H1 (cell line): ENCODE results near the gene HS6ST2. TPM values are rescaled to one million over a fixed set of nuclear protein-coding genes. Genes with fewer than 3 reads are reported as not detected.

Experiments
- CTCF ChIA-PET: fragments of 300-600 bp; sonication (Branson Sonifier 250); formaldehyde crosslinking; loops from one replicate; lab custom pipeline; 2021; ENCODE audit not compliant: partially characterized antibody; lab: Charles Lee
- POLR2A ChIA-PET: fragments of 300-600 bp; sonication (Branson Sonifier 250); formaldehyde crosslinking; loops from one replicate; lab custom pipeline; 2021; ENCODE audit warnings: inconsistent platforms; ENCODE audit not compliant: partially characterized antibody; lab: Charles Lee
- DNase-seq, 2 experiments: peaks; one replicate each; pipeline versions ENCODE4 v3.0.0 to v3.0.0-alpha.2; 2010 to 2022; ENCODE audit warnings: low spot score in 2 of 2, low read depth in 1 of 2, mixed read lengths in 1 of 2
- FAIRE-seq: peaks from 2 replicates; lab custom pipeline; 2011; peaks lifted over from hg19 to GRCh38; lab: Jason Lieb, UNC
- H2AFZ ChIP-seq: 2 replicates; pipeline ENCODE4 v1.8.1; 2012; ENCODE audit warnings: low read length, inconsistent platforms
- H2AK5ac ChIP-seq: 2 replicates; pipeline ENCODE4 v1.6.1; 2013; ENCODE audit warnings: low read depth, low read length
- H2BK120ac ChIP-seq: replicated peaks from 2 replicates; pipeline ENCODE3; 2013; ENCODE audit warnings: low read depth, low read length, inconsistent platforms
- H2BK12ac ChIP-seq: 2 replicates; pipeline ENCODE4 v1.6.1; 2013; ENCODE audit warnings: low read depth, low read length
- H2BK15ac ChIP-seq: 2 replicates; pipeline ENCODE4 v1.6.1; 2013; ENCODE audit warnings: low read length
- H2BK20ac ChIP-seq: 2 replicates; pipeline ENCODE4 v1.6.1; 2013; ENCODE audit warnings: low read length
- H2BK5ac ChIP-seq: 2 replicates; pipeline ENCODE4 v1.6.1; 2013; ENCODE audit warnings: low read depth, low read length
- H3K14ac ChIP-seq: 2 replicates; pipeline ENCODE4 v1.6.1; 2013; ENCODE audit warnings: inconsistent platforms; ENCODE audit not compliant: insufficient read length
- H3K18ac ChIP-seq: 2 replicates; pipeline ENCODE4 v1.6.1; 2013; ENCODE audit warnings: low read length; ENCODE audit errors: extremely low read depth
- H3K23ac ChIP-seq: 2 replicates; pipeline ENCODE4 v1.6.1; 2013; ENCODE audit warnings: inconsistent platforms; ENCODE audit not compliant: insufficient read length
- H3K23me2 ChIP-seq: 2 replicates; pipeline ENCODE4 v1.6.1; 2013; ENCODE audit warnings: low read depth, low read length
- H3K27ac ChIP-seq: 2 replicates; pipeline ENCODE4 v1.6.1; 2011; ENCODE audit warnings: low read depth, low read length, inconsistent platforms
- H3K27me3 ChIP-seq, 4 experiments: replicated peaks in 1 of 4; 1 replicate in 1 of 4; 2 replicates in 3 of 4; pipeline versions ENCODE4 v1.6.1 to v1.8.1; 2011 to 2013; ENCODE audit warnings: low read length in 3 of 4, mild to moderate bottlenecking in 3 of 4, inconsistent platforms in 2 of 4, mixed read lengths in 2 of 4, moderate library complexity in 1 of 4; ENCODE audit not compliant: control insufficient read depth in 3 of 4, insufficient read depth in 3 of 4; ENCODE audit errors: extremely low read depth in 1 of 4
- H3K36me3 ChIP-seq, 4 experiments: 2 replicates each; pipeline versions ENCODE4 v1.6.1 to v1.8.1; 2011 to 2013; ENCODE audit warnings: mild to moderate bottlenecking in 4 of 4, low read length in 3 of 4, moderate library complexity in 2 of 4, control low read depth in 1 of 4, inconsistent platforms in 1 of 4; ENCODE audit not compliant: insufficient read depth in 4 of 4, control insufficient read depth in 2 of 4
- H3K4ac ChIP-seq: replicated peaks from 2 replicates; pipeline ENCODE3; 2013; ENCODE audit warnings: low read length, low read depth, mixed read lengths, inconsistent platforms; ENCODE audit not compliant: insufficient read length
- H3K4me1 ChIP-seq, 4 experiments: replicated peaks in 1 of 4; 1 replicate in 1 of 4; 2 replicates in 3 of 4; pipeline versions ENCODE4 v1.6.1 to v1.8.1; 2011 to 2013; ENCODE audit warnings: low read length in 3 of 4, inconsistent platforms in 2 of 4, mixed read lengths in 1 of 4; ENCODE audit not compliant: insufficient read depth in 4 of 4, control insufficient read depth in 3 of 4
- H3K4me2 ChIP-seq, 2 experiments: 2 replicates each; pipeline versions ENCODE4 v1.6.1 to v1.8.1; 2011 to 2013; ENCODE audit warnings: low read depth in 2 of 2, low read length in 2 of 2, control low read depth in 1 of 2, inconsistent platforms in 1 of 2, mild to moderate bottlenecking in 1 of 2; ENCODE audit not compliant: insufficient read depth in 1 of 2
- H3K4me3 ChIP-seq, 4 experiments: fragments of 200-600, 300-600 bp in 1 of 4; sonication (generic), shearing (Covaris generic), sonication (Bioruptor Twin) in 1 of 4; 2 replicates each; pipeline versions ENCODE4 v1.5.1 to v1.8.1; 2011 to 2016; ENCODE audit warnings: low read length in 4 of 4, low read depth in 3 of 4, control low read depth in 2 of 4, inconsistent platforms in 2 of 4, mild to moderate bottlenecking in 2 of 4, mixed read lengths in 1 of 4, moderate library complexity in 1 of 4; ENCODE audit not compliant: insufficient read depth in 2 of 4; ENCODE audit errors: extremely low read depth in 1 of 4
- H3K56ac ChIP-seq: replicated peaks from 2 replicates; pipeline ENCODE3; 2013; ENCODE audit warnings: low read depth, mild to moderate bottlenecking, mixed read lengths, low read length, inconsistent platforms; ENCODE audit not compliant: insufficient read length
- H3K79me1 ChIP-seq: 2 replicates; pipeline ENCODE4 v1.6.1; 2013; ENCODE audit warnings: low read depth, low read length, control low read depth
- H3K79me2 ChIP-seq, 2 experiments: 2 replicates each; pipeline versions ENCODE4 v1.6.1 to v1.8.1; 2012 to 2013; ENCODE audit warnings: low read length in 2 of 2, mild to moderate bottlenecking in 2 of 2, inconsistent platforms in 1 of 2; ENCODE audit not compliant: insufficient read depth in 2 of 2, control insufficient read depth in 1 of 2
- H3K9ac ChIP-seq, 4 experiments: replicated peaks in 1 of 4; 1 replicate in 1 of 4; 2 replicates in 3 of 4; pipeline versions ENCODE4 v1.6.1 to v1.8.1; 2011 to 2013; ENCODE audit warnings: low read depth in 3 of 4, low read length in 3 of 4, control low read depth in 2 of 4, mild to moderate bottlenecking in 2 of 4, moderate library complexity in 2 of 4, inconsistent platforms in 1 of 4; ENCODE audit errors: extremely low read depth in 1 of 4
- H3K9me3 ChIP-seq, 2 experiments: 2 replicates each; pipeline versions ENCODE4 v1.6.1 to v1.8.1; 2012 to 2013; ENCODE audit warnings: mild to moderate bottlenecking in 2 of 2, moderate library complexity in 2 of 2, control low read depth in 1 of 2, inconsistent platforms in 1 of 2, low read depth in 1 of 2, low read length in 1 of 2, mixed read lengths in 1 of 2; ENCODE audit not compliant: insufficient read depth in 2 of 2
- H4K20me1 ChIP-seq, 2 experiments: replicated peaks in 1 of 2; 2 replicates each; pipeline versions ENCODE3 to v1.8.1; 2011 to 2013; ENCODE audit warnings: inconsistent platforms in 2 of 2, low read length in 2 of 2, mild to moderate bottlenecking in 1 of 2; ENCODE audit not compliant: insufficient read depth in 2 of 2, control insufficient read depth in 1 of 2
- H4K5ac ChIP-seq: 2 replicates; pipeline ENCODE4 v1.6.1; 2013; ENCODE audit warnings: low read length, low read depth, mixed read lengths, inconsistent platforms; ENCODE audit not compliant: insufficient read length
- H4K8ac ChIP-seq: 2 replicates; pipeline ENCODE4 v1.8.0; 2013; ENCODE audit warnings: mild to moderate bottlenecking, moderate library complexity, low read length, inconsistent platforms; ENCODE audit not compliant: insufficient read depth; ENCODE audit errors: extremely low read depth
- H4K91ac ChIP-seq: replicated peaks from 2 replicates; pipeline ENCODE3; 2013; ENCODE audit warnings: low read length, mixed read lengths, inconsistent platforms; ENCODE audit not compliant: insufficient read length
- BACH1 ChIP-seq: IDR thresholded peaks from 2 replicates; pipeline ENCODE4 v1.6.1; 2012; ENCODE audit warnings: low read length, improper control_type of control experiment
- CBX8 ChIP-seq: fragments of 300-800, 300-1000 bp; sonication (generic); IDR thresholded peaks from 2 replicates; pipeline ENCODE4 v1.7.1; 2016; ENCODE audit warnings: low read depth, low read length, borderline replicate concordance
- KDM1A ChIP-seq: fragments of 200-600, 300-600 bp; sonication (generic); IDR thresholded peaks from 2 replicates; pipeline ENCODE4 v1.7.1; 2016; ENCODE audit warnings: mild to moderate bottlenecking, low read length, borderline replicate concordance
- POLR2A ChIP-seq, 2 experiments: IDR thresholded peaks; 1 replicate in 1 of 2; 2 replicates in 1 of 2; pipeline ENCODE4 v1.6.1; 2011; ENCODE audit warnings: low read depth in 2 of 2, low read length in 2 of 2, mild to moderate bottlenecking in 2 of 2; ENCODE audit errors: control extremely low read depth in 1 of 2
- RBBP5 ChIP-seq: IDR thresholded peaks from 2 replicates; pipeline ENCODE4 v1.7.1; 2012; ENCODE audit warnings: low read depth, mild to moderate bottlenecking, inconsistent platforms, low read length, moderate library complexity, borderline replicate concordance
- SAP30 ChIP-seq: fragments of 300-600 bp; sonication (generic); IDR thresholded peaks from 2 replicates; pipeline ENCODE4 v1.7.1; 2012; ENCODE audit warnings: low read length, moderate library complexity, mild to moderate bottlenecking, inconsistent platforms; ENCODE audit not compliant: insufficient read depth, insufficient replicate concordance
- TAF7 ChIP-seq: optimal IDR thresholded peaks from 2 replicates; pipeline ENCODE3; 2011; ENCODE audit warnings: low read depth, mild to moderate bottlenecking, inconsistent platforms, low read length, moderate library complexity, borderline replicate concordance
- ZNF274 ChIP-seq: IDR thresholded peaks from 2 replicates; pipeline ENCODE4 v1.7.0; 2012; ENCODE audit warnings: low read length, borderline replicate concordance; ENCODE audit errors: extremely low read depth
- polyA plus RNA-seq, 7 experiments: library from polyadenylated mRNA; depleted of rRNA in 3 of 7; stranded (reverse) in 5 of 7; unstranded in 2 of 7; fragments of >200 nt in 5 of 7; fragments of 200-250 nt in 2 of 7; gene quantifications; 1 replicate in 5 of 7; 2 replicates in 1 of 7; 4 replicates in 1 of 7; pipeline versions ENCODE4 v1.2.1 to v1.2.3, GENCODE V29; 2011 to 2013; ENCODE audit warnings: missing spikeins in 2 of 7, mixed read lengths in 2 of 7
- total RNA-seq: library from RNA; stranded (reverse); fragmentation: NEBNext Ultra II Directional; extraction: Animal tissue kit (Norgen Biotek cat#: 25700); gene quantifications from 2 replicates; pipeline ENCODE4 v1.2.1, GENCODE V29; 2021
- TF ChIP-seq, protein P1 (sequence below): IDR thresholded peaks from 2 replicates; pipeline ENCODE4 v1.6.1; 2011; ENCODE audit warnings: low read length, improper control_type of control experiment

Gene HS6ST2
- total and polyA plus RNA-seq, 2 of the 8 experiments (the other 6 are each of a cell fraction or from before 2014, with no cell fraction given) = 3.9 TPM

DNA sequence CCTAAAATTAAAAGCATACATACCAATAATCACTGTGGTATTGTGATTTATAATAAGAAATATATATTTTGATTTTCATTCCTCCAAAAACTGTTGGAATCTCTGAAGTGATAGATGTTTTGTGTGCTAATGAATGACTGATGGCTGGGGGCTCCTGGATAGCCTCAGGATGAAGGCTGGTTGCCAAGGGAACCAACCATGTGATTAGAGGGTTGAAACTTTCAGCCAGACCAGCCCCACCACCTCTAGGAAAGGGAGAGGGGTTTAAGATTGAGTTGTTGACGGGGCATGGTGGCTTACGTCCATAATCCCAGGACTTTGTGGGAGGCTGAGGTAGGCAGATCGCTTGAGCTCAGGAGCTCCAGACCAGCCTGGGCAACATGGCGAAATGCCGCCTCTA lies 34.0 kb downstream of the HS6ST2 start (continued):
- no peak for TF ChIP-seq CBX8

DNA sequence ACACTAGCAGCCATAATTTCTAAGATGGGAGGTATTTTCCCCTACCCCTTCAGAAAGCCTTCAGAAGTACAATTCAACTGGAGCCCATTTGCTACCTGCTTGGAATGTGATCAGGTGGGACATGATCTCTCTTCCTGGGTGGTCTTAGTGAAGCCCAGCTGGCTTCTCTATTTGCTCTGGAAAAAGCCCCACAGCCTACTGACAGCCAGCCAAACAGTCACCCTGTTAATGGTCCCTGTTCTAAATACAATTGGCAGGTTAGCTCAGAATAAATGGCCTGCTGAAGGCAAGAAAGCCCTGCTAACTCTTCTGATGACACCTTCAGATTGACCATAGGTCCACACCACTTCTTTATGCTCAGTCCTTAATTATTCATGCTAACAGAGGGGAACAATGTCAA lies 39.9 kb downstream of the HS6ST2 start:
- H3K36me3 ChIP-seq = no peaks in the 10 kb centered on the region
- DNase-seq = no peak
- POLR2A ChIA-PET = no interaction called here
- no peak overlapping the region for H3K23ac ChIP-seq
- no peak overlapping the region for H2BK15ac ChIP-seq
- H4K91ac ChIP-seq = no peak overlapping the region
- H2BK20ac ChIP-seq = no peak overlapping the region
- no peak overlapping the region for H3K56ac ChIP-seq
- CTCF ChIA-PET = interaction anchor here (0.7 to 1.5 kb wide), 2 partner anchors 13 to 30 kb away, joined by 3 to 4 read pairs; no protein-coding TSS in a partner anchor
- no peaks in the 10 kb centered on the region for H3K27me3 ChIP-seq
- no peak overlapping the region for H3K14ac ChIP-seq
- no peak overlapping the region for H4K5ac ChIP-seq
- no peak for TF ChIP-seq SAP30
- no peak for TF ChIP-seq POLR2A (IDR thresholded peaks at IDR 0.05; ENCODE audit: control extremely low read depth in 1 of 2, low read depth in 2 of 2, low read length in 2 of 2)
- no peak for TF ChIP-seq KDM1A
- TF ChIP-seq, protein P1, sequence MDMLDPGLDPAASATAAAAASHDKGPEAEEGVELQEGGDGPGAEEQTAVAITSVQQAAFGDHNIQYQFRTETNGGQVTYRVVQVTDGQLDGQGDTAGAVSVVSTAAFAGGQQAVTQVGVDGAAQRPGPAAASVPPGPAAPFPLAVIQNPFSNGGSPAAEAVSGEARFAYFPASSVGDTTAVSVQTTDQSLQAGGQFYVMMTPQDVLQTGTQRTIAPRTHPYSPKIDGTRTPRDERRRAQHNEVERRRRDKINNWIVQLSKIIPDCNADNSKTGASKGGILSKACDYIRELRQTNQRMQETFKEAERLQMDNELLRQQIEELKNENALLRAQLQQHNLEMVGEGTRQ = no peak
- no peak for TF ChIP-seq BACH1
- no peak for TF ChIP-seq TAF7
- no peak for TF ChIP-seq ZNF274
- no peak for TF ChIP-seq RBBP5
- TF ChIP-seq, all 59 proteins: peak for 0
- no peaks in the 10 kb centered on the region for H3K23me2 ChIP-seq
- H3K9me3 ChIP-seq = no peaks in the 10 kb centered on the region
- no peak overlapping the region for H3K4ac ChIP-seq
- H2AK5ac ChIP-seq = no peak overlapping the region
- no peak overlapping the region for H4K8ac ChIP-seq
- no peaks in the 10 kb centered on the region for H3K79me2 ChIP-seq
- H3K27ac ChIP-seq = no peak overlapping the region
- H3K9ac ChIP-seq = no peak overlapping the region
- H3K4me2 ChIP-seq = no peak overlapping the region
- no peak overlapping the region for H3K4me3 ChIP-seq
- H3K4me1 ChIP-seq = no peaks in the 10 kb centered on the region
- H3K18ac ChIP-seq = no peak overlapping the region
- H3K79me1 ChIP-seq = no peaks in the 10 kb centered on the region
- no peak overlapping the region for H2BK12ac ChIP-seq
- no peak for FAIRE-seq
- no peak overlapping the region for H2BK120ac ChIP-seq
- no peak overlapping the region for H2BK5ac ChIP-seq
- H4K20me1 ChIP-seq = no peaks in the 10 kb centered on the region
- no peak overlapping the region for H2AFZ ChIP-seq
